Neural progenitor cell (in vitro differentiated cells): ENCODE data around the gene GPR148.

Source experiments
- CTCF ChIP-seq: fragments of 200-600 bp; sonication (generic); IDR thresholded peaks from 2 replicates; pipeline ENCODE4 v1.5.1; 2017; ENCODE audit warnings: antibody characterized with exemption, mild to moderate bottlenecking
- EZH2 ChIP-seq: fragments of 200-600 bp; sonication (generic); IDR thresholded peaks from 2 replicates; pipeline ENCODE4 v1.6.1; 2017; ENCODE audit warnings: antibody characterized with exemption, mild to moderate bottlenecking, moderate library complexity

GRCh38 chr2:130737592-130737991 is 8.7 kb downstream of the GPR148 start:
- TF ChIP-seq CTCF (no peak), EZH2 (no peak)
